ENCODE measurements around the gene HRC. TPM values are rescaled to one million over a fixed set of nuclear protein-coding genes. Genes with fewer than 3 reads are reported as not detected.
"Not testable (repeated sequence)": the region's sequence is repeated elsewhere in the genome, so short reads cannot be mapped to it uniquely, and the experiment has no call there.

HRC gene
- total RNA-seq, 2 donors from 2014 or later, result 0.57 to 3.9 TPM

- H3K9ac ChIP-seq (ENCODE audit: extremely low read depth, low read length, poor library complexity, severe bottlenecking), result no peak overlapping the region
- no peak overlapping the region for H3K27ac Mint-ChIP-seq
- no peak for TF ChIP-seq CTCF (conservative IDR thresholded peaks at IDR 0.05)
- peaks cover 9% of the 10 kb centered on the region for H3K27me3 ChIP-seq (ENCODE audit: control insufficient read depth, insufficient read depth, low read length, poor library complexity, severe bottlenecking)
- H3K4me3 ChIP-seq (ENCODE audit: low read length), result no peak overlapping the region
- H3K9me3 ChIP-seq (ENCODE audit: control insufficient read depth, low read length), result no peaks in the 10 kb centered on the region
- H3K36me3 ChIP-seq (ENCODE audit: control insufficient read depth, insufficient read depth, low read length), result no peaks in the 10 kb centered on the region
- DNase-seq, result no peak
- H3K4me1 ChIP-seq (ENCODE audit: control insufficient read depth, insufficient read depth, low read length), result no peaks in the 10 kb centered on the region
- no peak overlapping the region for H3K4me3 Mint-ChIP-seq
- H3K4me1 Mint-ChIP-seq, result peaks cover 2% of the 10 kb centered on the region
- no peaks in the 10 kb centered on the region for H3K36me3 Mint-ChIP-seq (ENCODE audit: low read depth)
- no peaks in the 10 kb centered on the region for H3K9me3 Mint-ChIP-seq
- 87 to 100% methylated on average over 1 to 3 of the region's 4 CpGs for WGBS, 2 experiments (ENCODE audit: insufficient coverage in 1 of 2, insufficient read length in 1 of 2)
- no peak overlapping the region for H3K27ac ChIP-seq (ENCODE audit: low read depth, low read length)
- peaks cover 62% of the 10 kb centered on the region for H3K27me3 Mint-ChIP-seq (ENCODE audit: insufficient read depth)
Measured at GRCh38 chr19:49126575-49126974, 28.6 kb downstream of the HRC start.

GRCh38 chr19:49125025-49125731 lies 30.0 kb downstream of the HRC start:
- Histone ChIP-seq H3K27me3 (ENCODE audit: control insufficient read depth, insufficient read depth, low read length, poor library complexity, severe bottlenecking) (peaks cover 20% of the 10 kb centered on the region), H3K9me3 (ENCODE audit: control insufficient read depth, low read length) (no peaks in the 10 kb centered on the region), H3K4me3 (ENCODE audit: low read length) (no peak overlapping the region), H3K4me1 (ENCODE audit: control insufficient read depth, insufficient read depth, low read length) (no peaks in the 10 kb centered on the region), H3K9ac (ENCODE audit: extremely low read depth, low read length, poor library complexity, severe bottlenecking) (no peak overlapping the region), H3K36me3 (ENCODE audit: control insufficient read depth, insufficient read depth, low read length) (no peaks in the 10 kb centered on the region), H3K27ac (ENCODE audit: low read depth, low read length) (no peak overlapping the region)
- TF ChIP-seq CTCF (conservative IDR thresholded peaks at IDR 0.05), result no peak
- DNase-seq, result peak; percentile 75
- 67 to 68% methylated on average over 13 to 23 of the region's 23 CpGs for WGBS, 2 experiments (ENCODE audit: insufficient coverage in 1 of 2, insufficient read length in 1 of 2)
- peaks cover 2% of the 10 kb centered on the region for H3K4me1 Mint-ChIP-seq
- peaks cover 75% of the 10 kb centered on the region for H3K27me3 Mint-ChIP-seq (ENCODE audit: insufficient read depth)
- no peak overlapping the region for H3K27ac Mint-ChIP-seq
- H3K36me3 Mint-ChIP-seq (ENCODE audit: low read depth), result no peaks in the 10 kb centered on the region
- H3K9me3 Mint-ChIP-seq, result no peaks in the 10 kb centered on the region
- H3K4me3 Mint-ChIP-seq, result no peak overlapping the region

- not testable (repeated sequence) for H3K4me1 Mint-ChIP-seq; H3K9me3 ChIP-seq (ENCODE audit: control insufficient read depth, low read length); H3K4me1 ChIP-seq (ENCODE audit: control insufficient read depth, insufficient read depth, low read length); H3K27ac ChIP-seq (ENCODE audit: low read depth, low read length); H3K4me3 Mint-ChIP-seq; H3K4me3 ChIP-seq (ENCODE audit: low read length); H3K36me3 Mint-ChIP-seq (ENCODE audit: low read depth); H3K9ac ChIP-seq (ENCODE audit: extremely low read depth, low read length, poor library complexity, severe bottlenecking); H3K9me3 Mint-ChIP-seq; H3K27ac Mint-ChIP-seq; H3K36me3 ChIP-seq (ENCODE audit: control insufficient read depth, insufficient read depth, low read length); DNase-seq
- H3K27me3 ChIP-seq (ENCODE audit: control insufficient read depth, insufficient read depth, low read length, poor library complexity, severe bottlenecking), result peaks cover 29% of the 10 kb centered on the region
- WGBS, 2 experiments (ENCODE audit: insufficient coverage in 1 of 2, insufficient read length in 1 of 2), result 88 to 95% methylated on average over 9 to 11 of the region's 11 CpGs
- H3K27me3 Mint-ChIP-seq (ENCODE audit: insufficient read depth), result peaks cover 65% of the 10 kb centered on the region
Measured at GRCh38 chr19:49123285-49123684, 31.9 kb downstream of the HRC start.

- H3K36me3 Mint-ChIP-seq (ENCODE audit: low read depth); H3K9ac ChIP-seq (ENCODE audit: extremely low read depth, low read length, poor library complexity, severe bottlenecking); H3K4me1 ChIP-seq (ENCODE audit: control insufficient read depth, insufficient read depth, low read length); H3K9me3 Mint-ChIP-seq; H3K36me3 ChIP-seq (ENCODE audit: control insufficient read depth, insufficient read depth, low read length); H3K9me3 ChIP-seq (ENCODE audit: control insufficient read depth, low read length); H3K4me3 Mint-ChIP-seq; H3K27ac ChIP-seq (ENCODE audit: low read depth, low read length); H3K4me3 ChIP-seq (ENCODE audit: low read length); H3K4me1 Mint-ChIP-seq; H3K27ac Mint-ChIP-seq; DNase-seq: not testable (repeated sequence)
- peaks cover 29% of the 10 kb centered on the region for H3K27me3 ChIP-seq (ENCODE audit: control insufficient read depth, insufficient read depth, low read length, poor library complexity, severe bottlenecking)
- WGBS, 2 experiments (ENCODE audit: insufficient coverage in 1 of 2, insufficient read length in 1 of 2), result 77 to 91% methylated on average over 9 to 10 of the region's 10 CpGs
- peaks cover 62% of the 10 kb centered on the region for H3K27me3 Mint-ChIP-seq (ENCODE audit: insufficient read depth)
Measured at GRCh38 chr19:49121841-49122240, 33.4 kb downstream of the HRC start.
